Measurements from ENCODE around the gene MAD1L1. TPM values are rescaled to one million over a fixed set of nuclear protein-coding genes. Genes with fewer than 3 reads are reported as not detected.

The MAD1L1 gene
- total RNA-seq, 4 donors from 2014 or later, result 22.3 to 56.6 (median 35.0) TPM

- Histone ChIP-seq H3K9me3 (peaks cover 0 to 9% (median 0%) of the 10 kb centered on the region in 3 donors), H3K36me3 (no peaks in the 10 kb centered on the region), H3K27me3 (no peaks in the 10 kb centered on the region), H3K4me3 (no peak overlapping the region), H3K4me1 (no peaks in the 10 kb centered on the region), H3K27ac (no peak overlapping the region)
- 60 to 89% methylated on average over 1 to 5 of the region's 38 CpGs for WGBS, 2 donors (ENCODE audit: low coverage in 1 of 2)
- no peak for TF ChIP-seq EP300 (IDR thresholded peaks at IDR 0.05)
- TF ChIP-seq CTCF (IDR thresholded peaks at IDR 0.05), result no peak
- no peak for TF ChIP-seq POLR2AphosphoS5 (IDR thresholded peaks at IDR 0.05)
- no peak for TF ChIP-seq POLR2A (IDR thresholded peaks at IDR 0.05)
- no peak for ATAC-seq
Measured at GRCh38 chr7:1873857-1874589, 358.7 kb downstream of the MAD1L1 start.

GRCh38 chr7:1873421-1873820 is 359.3 kb downstream of the MAD1L1 start:
- ATAC-seq, result no peak
- 92% methylated on average over 2 of the region's 13 CpGs; no CpG with 5 or more reads in 1 of the 2 donors for WGBS, 2 donors (ENCODE audit: low coverage in 1 of 2)
- Histone ChIP-seq H3K27me3 (no peaks in the 10 kb centered on the region), H3K27ac (no peak overlapping the region), H3K36me3 (no peaks in the 10 kb centered on the region), H3K4me3 (no peak overlapping the region), H3K4me1 (no peaks in the 10 kb centered on the region), H3K9me3 (peaks cover 0 to 7% (median 0%) of the 10 kb centered on the region in 3 donors)
- no peak for TF ChIP-seq POLR2A (IDR thresholded peaks at IDR 0.05)
- no peak for TF ChIP-seq EP300 (IDR thresholded peaks at IDR 0.05)
- no peak for TF ChIP-seq POLR2AphosphoS5 (IDR thresholded peaks at IDR 0.05)
- TF ChIP-seq CTCF (IDR thresholded peaks at IDR 0.05), result no peak

- H3K4me1 ChIP-seq, result no peaks in the 10 kb centered on the region
- H3K27ac ChIP-seq, result no peak overlapping the region
- H3K4me3 ChIP-seq, result no peak overlapping the region
- peaks cover 0 to 6% (median 0%) of the 10 kb centered on the region in 3 donors for H3K9me3 ChIP-seq
- no peaks in the 10 kb centered on the region for H3K27me3 ChIP-seq
- 75% methylated on average over 4 of the region's 12 CpGs; no CpG with 5 or more reads in 1 of the 2 donors for WGBS, 2 donors (ENCODE audit: low coverage in 1 of 2)
- no peaks in the 10 kb centered on the region for H3K36me3 ChIP-seq
- no peak for TF ChIP-seq CTCF (IDR thresholded peaks at IDR 0.05)
- TF ChIP-seq EP300 (IDR thresholded peaks at IDR 0.05), result no peak
- no peak for TF ChIP-seq POLR2AphosphoS5 (IDR thresholded peaks at IDR 0.05)
- TF ChIP-seq POLR2A (IDR thresholded peaks at IDR 0.05), result no peak
- no peak for ATAC-seq
Measured at GRCh38 chr7:1873070-1873405, 359.7 kb downstream of the MAD1L1 start.

- TF ChIP-seq CTCF (IDR thresholded peaks at IDR 0.05) (no peak), EP300 (IDR thresholded peaks at IDR 0.05) (no peak), POLR2A (IDR thresholded peaks at IDR 0.05) (no peak), POLR2AphosphoS5 (IDR thresholded peaks at IDR 0.05) (no peak)
- Histone ChIP-seq H3K27me3 (no peaks in the 10 kb centered on the region), H3K27ac (no peak overlapping the region), H3K9me3 (no peaks in the 10 kb centered on the region), H3K4me1 (no peaks in the 10 kb centered on the region), H3K36me3 (no peaks in the 10 kb centered on the region), H3K4me3 (no peak overlapping the region)
- no peak for ATAC-seq
- 79 to 91% methylated on average over 6 to 17 of the region's 39 CpGs for WGBS, 2 donors (ENCODE audit: low coverage in 1 of 2)
Measured at GRCh38 chr7:1872191-1873069, 360.3 kb downstream of the MAD1L1 start.
